Measurements from ENCODE around the gene NFIC. TPM values are rescaled to one million over a fixed set of nuclear protein-coding genes. Genes with fewer than 3 reads are reported as not detected.

The NFIC gene
- total RNA-seq, 4 donors from 2014 or later = 138 to 200 (median 160) TPM

DNA sequence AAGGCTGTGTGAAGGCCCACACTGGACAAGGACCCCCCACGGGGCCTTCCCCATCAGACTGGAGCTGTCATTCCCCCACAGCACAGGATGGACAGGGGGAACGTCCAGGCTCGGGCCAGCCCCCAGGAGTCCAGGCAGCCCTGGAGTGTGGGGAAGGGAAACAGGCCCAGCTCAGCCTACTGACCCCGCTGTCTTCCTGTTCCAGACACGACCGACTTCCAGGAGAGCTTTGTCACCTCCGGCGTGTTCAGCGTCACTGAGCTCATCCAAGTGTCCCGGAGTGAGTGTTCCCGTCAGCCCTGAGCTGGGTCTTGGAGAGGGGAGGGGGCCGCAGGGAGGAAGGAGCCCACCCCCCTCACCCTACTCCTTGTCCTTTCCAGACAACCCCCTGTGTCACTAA is 66.9 kb downstream of the NFIC start:
- H3K27me3 ChIP-seq = no peaks in the 10 kb centered on the region
- H3K36me3 ChIP-seq = peaks cover 3 to 43% (median 5%) of the 10 kb centered on the region in 3 donors
- H3K9me3 ChIP-seq = no peaks in the 10 kb centered on the region
- H3K4me3 ChIP-seq = no peak overlapping the region
- TF ChIP-seq, protein P1, sequence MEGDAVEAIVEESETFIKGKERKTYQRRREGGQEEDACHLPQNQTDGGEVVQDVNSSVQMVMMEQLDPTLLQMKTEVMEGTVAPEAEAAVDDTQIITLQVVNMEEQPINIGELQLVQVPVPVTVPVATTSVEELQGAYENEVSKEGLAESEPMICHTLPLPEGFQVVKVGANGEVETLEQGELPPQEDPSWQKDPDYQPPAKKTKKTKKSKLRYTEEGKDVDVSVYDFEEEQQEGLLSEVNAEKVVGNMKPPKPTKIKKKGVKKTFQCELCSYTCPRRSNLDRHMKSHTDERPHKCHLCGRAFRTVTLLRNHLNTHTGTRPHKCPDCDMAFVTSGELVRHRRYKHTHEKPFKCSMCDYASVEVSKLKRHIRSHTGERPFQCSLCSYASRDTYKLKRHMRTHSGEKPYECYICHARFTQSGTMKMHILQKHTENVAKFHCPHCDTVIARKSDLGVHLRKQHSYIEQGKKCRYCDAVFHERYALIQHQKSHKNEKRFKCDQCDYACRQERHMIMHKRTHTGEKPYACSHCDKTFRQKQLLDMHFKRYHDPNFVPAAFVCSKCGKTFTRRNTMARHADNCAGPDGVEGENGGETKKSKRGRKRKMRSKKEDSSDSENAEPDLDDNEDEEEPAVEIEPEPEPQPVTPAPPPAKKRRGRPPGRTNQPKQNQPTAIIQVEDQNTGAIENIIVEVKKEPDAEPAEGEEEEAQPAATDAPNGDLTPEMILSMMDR (IDR thresholded peaks at IDR 0.05) = no peak
- TF ChIP-seq POLR2A (IDR thresholded peaks at IDR 0.05) (no peak), EP300 (IDR thresholded peaks at IDR 0.05) (no peak)
- DNase-seq (ENCODE audit: low spot score in 2 of 2) = no peak
- 73 to 79% methylated on average over 8 to 10 of the region's 12 CpGs for WGBS, 2 donors
- H3K4me1 ChIP-seq = peaks cover 0 to 73% (median 31%) of the 10 kb centered on the region in 4 donors
- H3K27ac ChIP-seq = peak overlapping the region; percentile 60 to 92 (median 87)

DNA sequence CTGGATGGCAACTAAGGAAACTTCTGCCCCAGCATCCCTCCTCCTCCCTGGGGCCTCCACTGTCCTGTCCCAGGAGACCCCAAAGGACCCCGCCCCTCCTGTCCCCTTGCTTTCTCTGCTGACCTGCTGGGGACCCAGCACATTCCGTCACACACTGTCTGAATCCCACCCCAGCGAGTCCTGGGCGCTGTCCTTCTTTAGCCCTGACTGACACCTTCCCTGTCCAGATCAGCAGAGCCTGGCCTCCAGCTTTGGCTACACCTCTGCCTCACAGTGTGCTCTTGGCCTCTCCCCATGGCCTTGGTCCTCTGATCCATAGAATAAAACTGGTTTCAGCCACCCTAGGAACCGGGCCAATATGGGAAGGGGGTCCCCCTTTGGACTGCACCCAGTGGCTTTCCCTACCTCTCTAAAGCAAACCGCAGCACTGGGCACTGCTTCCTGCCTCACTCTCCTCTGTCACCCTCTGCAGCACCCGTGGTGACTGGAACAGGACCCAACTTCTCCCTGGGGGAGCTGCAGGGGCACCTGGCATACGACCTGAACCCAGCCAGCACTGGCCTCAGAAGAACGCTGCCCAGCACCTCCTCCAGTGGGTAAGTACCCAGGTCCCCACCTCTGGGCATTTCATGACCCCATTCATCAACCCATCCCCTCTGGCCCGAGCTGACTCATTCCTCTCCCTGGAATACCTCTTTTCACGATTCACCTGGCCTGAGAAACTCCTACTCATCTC is 67.6 kb downstream of the NFIC start:
- WGBS, 2 donors = 88 to 91% methylated on average over 11 of the region's 11 CpGs
- peak overlapping the region; percentile 60 to 92 (median 87) for H3K27ac ChIP-seq
- H3K9me3 ChIP-seq = no peaks in the 10 kb centered on the region
- DNase-seq (ENCODE audit: low spot score in 2 of 2) = no peak
- H3K27me3 ChIP-seq = no peaks in the 10 kb centered on the region
- peak overlapping the region in 2 of 4 donors; percentile 52 to 58 for H3K4me3 ChIP-seq
- TF ChIP-seq, protein P1 (IDR thresholded peaks at IDR 0.05) = no peak
- TF ChIP-seq POLR2A (IDR thresholded peaks at IDR 0.05) (no peak), EP300 (IDR thresholded peaks at IDR 0.05) (no peak)
- peaks cover 3 to 49% (median 5%) of the 10 kb centered on the region in 3 donors for H3K36me3 ChIP-seq
- H3K4me1 ChIP-seq = peaks cover 0 to 67% (median 26%) of the 10 kb centered on the region in 4 donors

DNA sequence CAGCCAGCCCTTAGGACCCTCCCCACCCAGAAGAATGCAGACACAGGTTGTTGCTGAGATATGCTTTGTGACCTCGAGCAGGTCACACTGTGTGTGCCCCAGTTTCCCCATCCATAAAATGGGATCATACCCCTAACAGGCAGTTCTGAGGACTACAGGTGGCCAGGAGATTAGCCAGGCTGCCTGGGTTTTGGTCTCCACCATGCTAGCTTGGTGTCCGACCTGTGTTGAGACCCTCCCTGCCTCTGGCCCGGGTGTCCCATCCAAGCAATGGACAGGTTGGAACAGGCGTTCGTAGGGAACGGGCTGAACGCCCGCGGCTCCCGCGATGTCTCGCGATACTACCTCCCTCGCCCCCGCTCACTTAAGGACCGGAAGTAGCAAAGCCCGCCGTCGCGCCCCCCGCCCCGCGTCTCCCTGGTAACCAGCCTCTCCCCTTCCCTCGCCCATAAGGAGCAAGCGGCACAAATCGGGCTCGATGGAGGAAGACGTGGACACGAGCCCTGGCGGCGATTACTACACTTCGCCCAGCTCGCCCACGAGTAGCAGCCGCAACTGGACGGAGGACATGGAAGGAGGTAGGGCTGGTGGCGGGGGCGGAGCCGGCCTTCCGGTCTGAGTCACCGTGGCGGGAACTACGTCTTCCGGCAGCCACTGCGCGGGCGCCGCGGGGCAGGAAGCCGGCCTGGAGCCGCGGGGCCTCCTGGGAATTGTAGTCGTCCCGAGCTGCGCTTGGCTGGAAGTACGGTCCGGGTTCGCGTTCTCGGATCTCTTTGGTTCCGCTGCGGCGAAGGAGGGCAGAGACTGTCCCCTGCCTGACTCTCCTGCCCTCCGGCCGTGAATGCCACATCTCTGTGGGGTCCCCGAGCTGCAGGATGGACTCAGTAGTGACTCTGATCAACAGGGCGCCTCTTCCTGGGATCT is 68.5 kb downstream of the NFIC start:
- Histone ChIP-seq H3K27me3 (no peaks in the 10 kb centered on the region), H3K4me1 (peaks cover 0 to 59% (median 22%) of the 10 kb centered on the region in 4 donors), H3K27ac (peak overlapping the region; percentile 76 to 92 (median 87)), H3K4me3 (peak overlapping the region; percentile 35 to 58 (median 47)), H3K36me3 (peaks cover 3 to 50% (median 5%) of the 10 kb centered on the region in 3 donors), H3K9me3 (no peaks in the 10 kb centered on the region)
- peak; percentile 87 to 90 for DNase-seq (ENCODE audit: low spot score in 2 of 2)
- TF ChIP-seq POLR2A (IDR thresholded peaks at IDR 0.05) (peak in 1 of 2 donors; percentile 46), EP300 (IDR thresholded peaks at IDR 0.05) (peak; percentile 83 to 94)
- TF ChIP-seq, protein P1 (IDR thresholded peaks at IDR 0.05) = peak in 1 of 5 experiments; percentile 33
- 3 to 6% methylated on average over 28 to 50 of the region's 67 CpGs for WGBS, 2 donors

DNA sequence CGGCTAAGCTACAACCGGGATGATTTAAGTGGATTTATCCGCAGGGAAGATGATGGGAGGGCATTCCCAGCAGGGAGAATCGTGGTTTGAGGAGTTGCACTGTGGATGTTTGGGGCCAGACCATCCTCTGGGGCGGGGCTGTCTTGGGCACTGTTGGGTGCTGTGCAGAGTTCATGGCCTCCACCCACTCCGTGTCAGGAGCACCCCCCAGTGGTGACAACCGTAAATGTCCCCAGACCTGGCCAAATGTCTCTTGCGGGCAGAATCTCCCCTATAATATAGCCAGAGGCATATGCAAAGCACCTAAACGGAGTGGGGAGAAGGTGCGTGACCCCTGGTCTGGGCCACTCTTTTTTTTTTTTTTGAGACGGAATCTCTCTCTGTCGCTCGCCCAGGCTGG is 73.7 kb downstream of the NFIC start:
- Histone ChIP-seq H3K27ac (no peak overlapping the region), H3K36me3 (peaks cover 0 to 55% (median 3%) of the 10 kb centered on the region in 3 donors), H3K4me3 (no peak overlapping the region), H3K9me3 (no peaks in the 10 kb centered on the region), H3K27me3 (no peaks in the 10 kb centered on the region), H3K4me1 (peaks cover 0 to 57% (median 27%) of the 10 kb centered on the region in 4 donors)
- no peak for TF ChIP-seq POLR2A (IDR thresholded peaks at IDR 0.05)
- TF ChIP-seq, protein P1 (IDR thresholded peaks at IDR 0.05) = peak in 4 of 5 experiments; percentile 17 to 39 (median 32)
- no peak for TF ChIP-seq EP300 (IDR thresholded peaks at IDR 0.05)
- DNase-seq (ENCODE audit: low spot score in 2 of 2) = peak in 1 of 2 donors; percentile 50
- 71 to 75% methylated on average over 13 of the region's 13 CpGs for WGBS, 2 donors

Data from tibial nerve (tissue), 4 donors.